GM18508 (cell line): ENCODE measurements around the gene LAMC2.
A peak's percentile ranks its signal among the peaks of the same experiment; 100 is the strongest.

Source experiments
- ATAC-seq: cut with Tn5 transposase; IDR thresholded peaks from one replicate; pipeline ENCODE4 v1.9.1; 2021; ENCODE audit warnings: moderate number of reproducible peaks; ENCODE audit not compliant: insufficient read depth, unreplicated experiment

Gene LAMC2

DNA sequence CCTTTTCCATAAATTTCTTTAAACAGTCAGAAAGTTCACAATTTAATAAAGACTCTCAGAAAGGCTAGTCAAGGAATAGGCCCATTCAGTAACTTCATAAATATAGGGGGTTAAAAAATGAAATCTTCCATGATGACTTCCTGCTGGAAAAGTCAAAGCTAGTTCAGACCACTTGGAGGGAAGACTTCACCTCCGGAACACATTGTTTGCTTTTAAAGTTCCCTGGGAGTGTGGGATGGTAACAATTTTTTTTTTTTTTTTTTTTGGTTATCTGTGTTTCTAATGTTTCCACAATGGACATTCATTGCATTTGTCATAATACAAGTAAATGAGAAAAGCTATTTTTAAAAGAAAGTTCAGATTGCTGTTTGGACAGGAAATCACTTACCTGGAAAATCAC lies 18.4 kb upstream of the LAMC2 start:
- no peak for ATAC-seq

DNA sequence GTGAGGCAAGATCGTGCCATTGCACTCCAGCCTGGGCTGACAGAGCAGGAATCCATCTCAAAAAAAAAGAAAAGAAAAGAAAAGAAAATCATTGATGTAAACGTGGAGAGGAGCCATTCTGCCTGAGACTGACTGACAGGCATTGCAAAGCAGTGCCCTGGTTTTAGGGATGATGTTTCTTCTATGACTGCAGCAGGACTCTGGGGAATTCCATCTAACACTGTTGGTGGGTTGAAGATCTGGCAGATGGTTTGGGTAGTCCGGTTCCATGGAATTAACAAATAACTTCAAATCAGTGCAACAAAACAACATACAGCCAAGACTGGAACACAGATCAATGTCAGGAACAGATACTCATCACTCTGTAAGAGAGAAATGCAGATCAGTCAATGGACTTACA lies 17.8 kb upstream of the LAMC2 start:
- no peak for ATAC-seq

DNA sequence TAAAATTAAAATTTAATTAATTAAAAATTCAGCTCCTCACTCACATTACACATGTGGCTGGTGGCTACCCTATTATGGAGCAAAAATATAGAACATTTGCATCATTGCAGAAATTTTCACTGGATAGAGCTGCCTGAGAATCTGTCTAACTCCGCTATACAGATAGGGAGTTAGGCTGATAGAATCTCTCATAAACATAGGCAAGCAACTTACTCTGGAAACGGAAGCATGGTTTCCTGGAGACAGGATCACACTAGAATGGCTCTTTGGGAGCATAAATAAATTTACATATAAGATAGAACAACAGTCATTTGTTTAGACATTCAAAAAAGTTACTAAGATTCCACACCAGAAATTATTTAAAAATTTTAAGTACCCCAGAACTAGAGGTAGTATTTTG lies 12.2 kb upstream of the LAMC2 start:
- ATAC-seq, result no peak

DNA sequence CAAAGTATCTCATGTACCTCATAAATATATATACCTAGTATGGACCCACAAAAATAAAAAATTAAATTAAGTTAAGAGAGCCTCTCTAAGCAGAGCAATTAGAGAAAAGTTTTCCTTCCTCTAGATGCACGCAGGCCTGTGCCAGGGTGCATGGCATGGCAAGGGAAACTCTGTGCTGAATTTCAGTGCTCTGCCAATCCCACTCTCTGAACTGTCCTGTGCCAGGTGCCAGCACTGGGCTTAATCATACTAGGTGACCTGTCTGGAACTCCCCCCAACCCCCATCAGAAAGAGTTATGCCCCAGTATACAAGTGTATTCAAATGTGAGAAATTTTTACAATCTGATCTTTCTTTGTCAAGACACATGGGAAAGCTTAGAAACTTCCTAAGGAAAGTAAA lies 10.4 kb upstream of the LAMC2 start:
- ATAC-seq, result no peak

DNA sequence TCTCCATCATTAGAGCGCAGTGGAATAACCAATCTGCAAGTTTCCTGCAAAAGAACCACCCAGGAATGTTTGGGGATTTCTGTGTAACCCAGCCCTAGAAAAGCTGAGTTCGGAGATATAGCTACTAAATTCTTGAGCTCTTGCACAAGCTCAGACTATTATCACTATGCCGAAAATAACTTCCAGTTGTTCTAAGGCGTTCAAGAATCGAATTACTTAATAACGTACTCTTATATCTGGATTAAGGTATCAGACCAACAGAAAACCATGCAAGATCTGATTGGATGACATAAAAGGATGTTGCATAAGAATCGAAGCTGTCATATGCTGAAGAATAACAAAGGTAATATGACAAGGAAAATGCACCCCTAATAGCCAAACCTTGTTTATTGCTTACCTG lies 7.5 kb upstream of the LAMC2 start:
- ATAC-seq, result no peak

DNA sequence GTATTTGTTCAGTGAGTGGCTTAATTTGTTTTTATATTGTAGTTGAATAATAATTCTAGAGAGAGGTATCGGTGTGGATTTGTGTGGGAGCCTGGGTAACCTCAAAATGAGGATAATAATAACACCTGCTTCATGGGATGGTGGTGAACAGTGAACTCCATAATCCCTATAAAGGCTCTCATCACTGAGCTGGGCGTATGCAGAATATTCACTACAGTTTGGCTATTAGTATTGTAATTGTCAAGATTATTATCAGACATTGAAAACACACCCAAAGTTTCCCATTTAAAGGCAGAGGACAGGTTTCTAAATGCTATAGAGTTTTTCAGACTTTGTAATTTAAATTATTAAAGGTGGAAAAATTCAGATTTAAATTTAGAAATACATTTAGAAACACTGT lies 7.0 kb upstream of the LAMC2 start:
- ATAC-seq, result no peak

DNA sequence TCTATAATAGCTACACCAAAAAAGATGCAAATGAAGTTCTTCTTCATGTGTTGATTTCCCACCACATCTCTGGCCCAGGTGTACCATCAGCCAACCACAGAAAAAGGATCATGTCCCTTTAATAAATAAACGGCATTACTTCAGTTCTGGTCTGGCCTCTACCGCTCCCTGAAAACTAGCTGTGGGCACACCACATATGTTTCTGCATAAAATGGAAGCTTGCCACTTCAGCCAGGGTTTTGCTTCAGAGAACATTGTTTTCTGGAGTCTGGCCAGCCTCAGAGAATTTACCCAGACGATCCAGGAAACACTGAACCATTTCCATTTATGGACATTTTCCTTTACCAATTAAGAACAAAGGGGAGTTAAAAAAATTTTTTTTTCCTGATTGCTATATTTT lies 5.8 kb upstream of the LAMC2 start:
- ATAC-seq, result no peak

DNA sequence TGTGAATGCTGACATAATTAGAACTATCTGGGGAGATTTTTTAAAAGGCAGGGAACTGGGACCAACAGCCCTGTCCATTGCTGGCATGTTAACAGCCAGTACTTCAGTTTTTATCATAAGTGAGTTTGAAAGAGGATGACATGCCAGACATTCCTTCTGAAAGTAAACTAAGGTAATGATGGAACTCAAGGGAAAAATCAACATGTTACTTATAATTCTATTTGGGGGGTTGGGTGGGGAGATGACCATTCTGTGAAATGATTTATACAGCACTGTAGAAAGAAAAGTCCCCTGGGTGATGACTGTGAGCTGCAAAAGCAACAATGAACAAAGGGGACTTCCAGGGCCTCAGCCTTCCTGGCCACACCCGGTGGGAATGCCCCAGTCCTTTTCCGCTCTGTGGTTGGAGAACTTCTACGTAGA lies 5.4 kb upstream of the LAMC2 start:
- no peak for ATAC-seq

DNA sequence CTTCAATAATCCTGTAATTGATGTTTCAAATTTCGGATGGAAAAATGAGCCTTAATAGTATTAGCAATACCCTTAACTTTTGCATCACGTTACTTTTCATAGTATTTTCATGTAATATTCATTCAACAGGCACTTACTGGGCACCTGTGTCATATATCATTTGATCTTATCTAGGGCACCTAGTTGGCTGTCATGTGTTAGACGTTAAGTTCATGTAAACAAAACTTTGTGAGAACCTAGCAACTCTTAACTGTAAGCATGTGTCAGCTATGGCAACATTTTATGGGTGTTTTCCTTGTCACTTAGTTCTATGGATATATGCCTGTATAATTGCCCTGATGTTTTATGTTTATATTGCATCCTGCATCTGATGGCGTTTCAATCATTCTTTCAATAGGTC lies 777 bp downstream of the LAMC2 start:
- no peak for ATAC-seq

DNA sequence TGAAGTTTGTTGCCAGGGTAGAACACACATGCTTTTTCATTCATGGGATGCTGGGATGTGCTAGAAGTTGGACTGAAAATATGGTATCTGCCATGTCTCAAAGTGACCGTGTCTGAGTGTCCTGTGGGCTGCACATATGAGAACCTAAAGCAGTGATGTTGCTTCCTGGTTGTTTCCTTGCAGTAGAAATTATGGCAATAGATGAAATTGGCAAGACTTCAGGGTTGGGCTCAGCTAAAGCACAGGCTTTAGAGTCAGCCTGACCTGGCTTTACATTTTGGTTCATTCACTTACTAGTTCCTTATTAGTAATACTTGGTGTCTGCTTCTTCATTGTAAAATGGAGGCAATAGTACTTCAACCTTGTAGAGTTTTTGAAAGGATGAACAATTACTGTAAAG lies 2.2 kb downstream of the LAMC2 start:
- ATAC-seq, result no peak

DNA sequence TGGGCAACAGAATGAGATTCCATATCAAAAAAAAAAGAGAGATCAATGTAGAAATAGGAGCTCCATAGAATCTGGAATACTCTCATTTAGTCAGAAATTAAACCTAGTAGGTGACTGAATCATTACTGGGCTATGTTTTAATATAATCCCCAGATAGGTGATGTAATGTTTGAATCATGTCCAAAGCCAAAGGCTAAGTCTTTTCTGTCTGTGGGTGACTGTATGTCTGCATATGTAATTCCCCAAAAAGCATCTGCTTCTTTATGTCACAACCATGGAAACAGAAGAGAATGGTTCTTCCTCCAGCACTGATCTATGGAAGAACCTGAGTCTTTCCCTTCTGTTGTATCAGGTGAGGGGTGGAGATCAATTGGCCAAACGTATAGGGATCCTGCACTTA lies 5.8 kb downstream of the LAMC2 start:
- ATAC-seq, result no peak

DNA sequence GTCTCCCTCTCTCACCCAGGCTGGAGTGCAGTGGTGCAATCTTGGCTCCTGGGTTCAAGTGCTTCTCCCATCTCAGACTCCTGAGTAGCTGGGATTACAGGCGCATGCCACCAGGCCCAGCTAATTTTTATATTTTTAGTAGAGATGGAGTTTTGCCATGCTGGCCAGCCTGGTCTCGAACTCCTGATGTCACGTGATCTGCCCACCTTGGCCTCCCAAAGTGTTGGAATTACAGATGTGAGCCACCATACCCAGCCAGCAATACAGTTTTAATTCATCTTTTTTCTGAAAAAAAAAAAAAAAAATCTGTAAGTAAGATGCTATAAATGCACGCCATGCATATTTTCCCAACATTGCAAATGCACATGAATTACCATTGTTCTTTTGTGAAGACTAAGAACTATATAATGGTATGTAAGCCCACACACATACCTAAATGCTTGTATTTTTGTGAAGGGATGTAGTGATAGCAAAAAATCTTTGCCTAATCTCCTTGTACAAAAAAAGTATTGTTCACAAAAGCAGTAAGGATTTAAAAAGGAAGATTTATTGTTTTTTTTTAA lies 8.0 kb downstream of the LAMC2 start:
- no peak for ATAC-seq

DNA sequence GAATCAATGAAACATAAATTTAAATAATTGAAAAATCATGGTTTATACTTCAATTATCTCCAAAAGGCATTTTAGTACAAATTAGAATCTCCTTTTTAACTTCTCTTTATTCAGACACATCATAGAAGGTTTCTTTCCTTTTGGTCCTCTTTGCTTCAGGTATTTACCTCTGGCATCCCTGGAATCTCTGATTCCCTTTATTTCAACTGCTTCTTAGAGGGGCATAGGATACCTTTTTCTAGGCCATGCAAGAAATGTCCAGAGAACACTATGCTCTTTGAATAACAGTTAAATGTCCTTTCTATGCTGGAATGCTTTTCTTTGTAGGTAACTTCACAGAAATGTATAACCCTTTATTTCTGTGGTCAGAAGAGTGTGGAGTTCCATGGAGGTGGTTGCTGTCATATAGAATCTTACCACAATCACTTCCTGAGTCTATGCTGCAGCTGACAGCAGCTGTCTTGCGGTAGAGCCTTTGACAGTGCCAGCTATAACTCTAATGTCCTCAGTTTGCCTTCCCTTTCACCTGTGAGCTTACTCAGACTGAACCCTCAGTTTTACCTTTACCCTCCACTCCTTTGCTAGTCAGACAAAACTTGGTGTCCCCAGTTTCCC lies 8.6 kb downstream of the LAMC2 start:
- peak; percentile 92 for ATAC-seq

DNA sequence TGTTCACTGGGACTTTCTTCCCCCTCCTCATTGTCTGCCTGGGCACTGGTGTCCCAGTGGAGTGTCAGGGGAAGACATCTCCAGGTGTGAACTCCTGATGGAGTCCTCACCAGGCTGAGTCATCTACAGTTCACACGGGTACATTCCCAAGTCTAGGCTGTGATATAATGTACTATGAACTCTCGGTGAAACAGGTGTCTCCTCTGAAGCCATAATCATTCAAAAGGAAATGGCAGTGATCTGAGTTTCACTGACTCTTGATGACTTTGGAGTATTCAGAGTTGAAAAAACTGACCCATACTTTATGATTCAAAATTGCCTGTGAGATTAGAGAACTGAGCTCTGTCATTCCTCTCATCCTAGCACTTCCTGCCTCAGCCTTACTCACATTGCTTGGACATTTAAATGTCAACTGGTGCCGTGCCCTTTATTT lies 9.1 kb downstream of the LAMC2 start:
- ATAC-seq, result peak; percentile 31

DNA sequence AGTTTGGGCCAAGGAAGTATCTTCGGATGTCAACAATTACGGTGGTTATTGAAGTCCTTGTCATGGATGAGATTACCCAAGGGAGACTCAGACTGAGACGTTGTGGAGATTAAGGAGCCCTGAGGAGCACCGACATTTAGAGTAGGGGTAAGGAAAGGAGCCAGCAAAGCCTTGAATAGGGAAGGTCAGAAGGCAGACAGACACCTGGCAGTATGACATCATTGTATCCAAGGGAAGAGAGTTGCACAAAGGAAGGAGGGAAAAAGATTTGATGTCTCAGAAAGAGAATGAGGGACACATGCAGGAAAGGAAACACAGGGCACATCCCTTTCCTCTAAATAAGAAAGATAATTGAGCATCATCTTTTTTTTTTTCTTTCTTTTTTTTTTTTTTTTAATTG lies 11.7 kb downstream of the LAMC2 start:
- ATAC-seq, result no peak

DNA sequence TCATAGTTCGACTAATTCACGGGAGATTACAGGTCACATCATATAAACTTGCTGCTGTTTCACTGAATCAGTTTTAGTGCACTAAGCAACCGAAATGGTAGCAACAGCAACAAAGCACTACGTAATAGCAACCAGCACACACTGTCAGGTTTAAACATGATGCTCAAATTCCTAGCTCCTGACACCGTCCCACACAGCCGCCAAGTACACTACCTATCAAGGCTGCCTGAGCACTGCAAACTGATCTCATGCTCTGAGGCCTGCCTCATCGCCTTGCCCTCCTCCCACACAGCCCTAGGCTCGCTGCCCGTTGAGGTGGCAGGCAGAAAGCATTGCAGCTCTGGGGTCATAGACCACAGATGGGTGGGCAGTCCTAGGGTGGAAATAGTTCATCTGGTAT lies 12.4 kb downstream of the LAMC2 start:
- no peak for ATAC-seq

DNA sequence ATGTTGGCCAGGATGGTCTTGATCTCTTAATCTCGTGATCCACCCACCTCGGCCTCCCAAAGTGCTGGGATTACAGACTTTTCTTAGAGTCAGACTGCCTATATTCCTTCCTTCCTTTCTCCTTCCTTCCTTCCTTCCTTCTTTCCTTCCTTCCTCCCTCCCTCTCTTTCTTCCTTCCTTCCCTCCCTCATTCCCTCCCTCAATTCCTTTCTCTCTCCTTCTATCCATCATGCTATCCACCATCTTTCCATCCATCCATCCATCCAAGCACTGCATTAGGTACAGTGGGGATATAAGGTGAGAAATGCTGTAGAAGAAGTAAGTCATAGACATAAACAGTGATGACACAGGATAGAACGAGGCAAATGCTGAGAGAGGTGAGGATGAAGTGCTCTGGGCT lies 13.2 kb downstream of the LAMC2 start:
- no peak for ATAC-seq

DNA sequence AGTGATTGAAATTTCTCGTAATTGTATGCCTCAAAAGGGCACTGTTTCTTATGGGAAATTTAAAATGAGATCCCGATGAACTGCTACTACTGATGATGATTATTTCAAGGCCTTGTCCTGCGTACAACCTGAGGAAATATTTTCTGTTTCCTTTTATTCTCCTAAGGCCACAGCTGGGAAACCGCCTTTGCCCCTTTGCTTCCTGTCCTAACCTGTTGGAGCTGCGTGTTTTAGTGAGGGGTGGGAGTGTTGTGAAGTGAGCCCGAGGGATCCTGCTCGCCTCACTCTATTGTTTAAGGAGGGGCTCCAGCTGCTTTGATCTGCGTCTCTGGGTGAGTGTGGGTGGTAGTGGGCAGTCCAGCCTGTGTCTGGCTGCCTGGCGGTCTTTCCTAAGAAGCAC lies 14.4 kb downstream of the LAMC2 start:
- no peak for ATAC-seq

DNA sequence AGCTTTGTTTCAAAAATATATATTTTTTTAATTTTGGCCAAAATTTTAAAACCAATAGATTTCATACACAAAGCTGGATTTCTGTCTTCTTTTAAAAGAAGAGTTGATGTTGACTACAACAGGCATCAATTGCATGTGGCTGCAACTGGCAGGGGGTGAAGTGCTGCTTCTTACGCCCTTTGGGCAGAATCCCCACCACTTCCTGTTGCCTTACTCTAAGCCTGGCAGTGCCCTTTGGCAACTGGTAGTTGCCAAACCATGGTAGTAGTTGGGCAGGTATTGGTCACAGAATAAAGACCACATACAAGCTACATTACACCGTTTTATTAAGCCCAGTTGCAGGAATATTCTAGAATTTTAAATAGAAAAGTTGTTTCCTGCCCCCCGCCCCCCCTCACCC lies 17.0 kb downstream of the LAMC2 start:
- ATAC-seq, result no peak

DNA sequence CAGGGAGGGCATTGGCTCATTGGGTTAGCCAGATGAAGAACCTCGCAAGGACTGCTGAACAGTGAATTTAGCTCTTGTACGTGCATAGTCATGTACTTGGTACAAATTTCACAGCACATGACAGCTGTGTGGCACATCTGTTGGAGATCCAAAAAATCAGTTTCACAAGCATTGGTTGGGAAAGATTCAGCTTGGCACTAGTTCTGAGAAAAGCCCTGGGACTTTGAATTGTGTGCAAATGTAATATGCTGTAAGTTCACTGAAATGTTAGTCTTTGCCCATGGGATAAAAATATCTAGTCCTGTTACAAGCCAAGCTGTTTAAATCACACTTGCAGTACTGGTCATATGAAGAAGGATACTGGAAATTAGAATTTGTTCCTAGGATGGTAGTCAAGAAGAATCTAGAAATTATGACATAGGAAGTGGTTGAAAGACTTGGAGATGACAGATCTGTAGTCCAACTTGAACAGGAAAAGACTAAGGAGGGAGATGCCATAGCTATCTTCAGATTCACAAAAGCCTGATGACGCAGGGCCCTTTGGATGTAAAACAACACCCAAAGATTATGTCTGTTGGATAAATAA lies 19.2 kb downstream of the LAMC2 start:
- no peak for ATAC-seq

DNA sequence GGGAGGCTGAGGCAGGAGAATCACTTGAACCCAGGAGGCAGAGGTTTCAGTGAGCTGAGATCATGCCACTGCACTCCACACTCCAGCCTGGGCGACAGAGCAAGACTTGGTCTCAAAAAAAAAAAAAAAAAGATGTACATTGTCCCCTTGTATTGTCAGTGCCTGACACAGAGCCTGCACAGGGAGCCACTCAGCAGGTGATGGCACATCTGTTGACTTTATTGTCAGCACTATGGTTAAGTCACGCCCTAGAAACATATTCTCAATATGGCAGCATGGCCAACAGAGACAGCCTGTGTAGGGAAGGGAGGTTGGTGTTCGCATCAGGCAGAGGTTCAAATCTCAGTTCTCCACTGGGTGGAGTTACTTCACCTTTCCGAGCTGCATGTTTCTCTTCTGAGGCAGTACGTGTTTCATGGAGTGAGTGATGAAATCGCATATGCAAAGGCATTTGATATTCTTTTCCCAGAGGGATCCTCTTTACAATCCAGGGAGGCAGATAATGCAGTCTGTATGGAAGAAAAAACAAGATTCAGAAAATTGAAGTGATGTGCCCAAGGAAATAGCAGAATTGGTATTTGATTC lies 20.6 kb downstream of the LAMC2 start:
- no peak for ATAC-seq
